Measurements from ENCODE around the gene POU2F1. TPM values are rescaled to one million over a fixed set of nuclear protein-coding genes. Genes with fewer than 3 reads are reported as not detected.
A peak's percentile ranks its signal among the peaks of the same experiment; 100 is the strongest.
"Not testable (repeated sequence)": the region's sequence is repeated elsewhere in the genome, so short reads cannot be mapped to it uniquely, and the experiment has no call there.

The POU2F1 gene
- total and polyA plus RNA-seq, 11 donors = 2.4 to 13.4 (median 8.8) TPM

DNA sequence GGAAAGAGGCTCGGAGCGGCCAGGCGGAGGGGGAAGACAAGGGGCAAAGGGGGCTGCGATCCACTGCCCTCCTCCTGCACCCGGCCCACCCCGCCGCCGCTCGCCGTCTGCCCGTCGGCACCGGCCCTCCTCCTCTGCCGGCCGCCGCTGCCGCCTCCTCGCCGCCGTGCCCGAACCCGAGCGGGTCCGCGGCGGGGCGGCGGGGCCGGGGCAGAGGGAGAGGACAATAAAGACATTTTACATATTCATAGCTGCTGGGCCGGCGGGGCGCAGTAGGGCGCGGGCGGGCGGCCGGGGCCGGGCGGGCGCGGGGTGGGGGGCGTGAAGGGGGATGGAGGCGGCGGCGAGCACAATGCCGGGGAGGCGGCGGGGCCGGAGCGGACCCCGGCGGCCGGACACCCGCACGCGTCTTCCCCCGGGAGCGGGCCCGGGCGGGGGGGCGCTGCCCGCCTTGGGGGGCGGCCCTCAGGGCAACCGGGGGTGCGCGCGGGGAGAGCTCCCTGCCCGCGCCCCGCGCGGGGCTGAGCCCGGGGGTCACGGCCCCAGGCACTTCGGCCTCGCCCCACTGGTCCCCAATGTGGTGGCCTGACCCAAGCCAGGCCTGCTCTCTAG, 546 bp downstream of the POU2F1 start:
- ATAC-seq = peak in 3 of 4 donors; percentile 1 to 18 (median 4)
- 0 to 1% (median 1%) methylated on average over 28 to 76 of the region's 76 CpGs for WGBS, 4 donors
- TF ChIP-seq CTCF (IDR thresholded peaks at IDR 0.05) (no peak), POLR2A (IDR thresholded peaks at IDR 0.05) (no peak)
- H3K9me3 ChIP-seq = peaks cover 0 to 4% (median 0%) of the 10 kb centered on the region in 12 donors
- H3K27ac ChIP-seq = peak overlapping the region; percentile 90 to 97 (median 94)
- H3K27me3 ChIP-seq = no peaks in the 10 kb centered on the region
- intact Hi-C loops (cut with DNase I) = loop anchor here in 4 of 10 donors (2.0 to 10.0 kb wide), 6 partner anchors 54 to 716 kb away; partner anchors contain the start of genes TADA1 (in 2 of the 4), DCAF6 (in 1 of the 4) and MPC2 (in 1 of the 4)
- peak in 2 of 5 donors; percentile 37 to 45 for DNase-seq
- peaks cover 0 to 40% (median 20%) of the 10 kb centered on the region in 12 donors for H3K4me1 ChIP-seq
- H3K4me3 ChIP-seq = peak overlapping the region; percentile 67 to 93 (median 86)
- no peaks in the 10 kb centered on the region for H3K36me3 ChIP-seq

GRCh38 chr1:167221738-167222610, 1.3 kb downstream of the POU2F1 start:
- Histone ChIP-seq H3K9me3 (no peaks in the 10 kb centered on the region), H3K4me1 (peaks cover 0 to 47% (median 22%) of the 10 kb centered on the region in 12 donors), H3K27me3 (no peaks in the 10 kb centered on the region), H3K36me3 (no peaks in the 10 kb centered on the region), H3K27ac (peak overlapping the region; percentile 90 to 97 (median 94)), H3K4me3 (peak overlapping the region; percentile 67 to 93 (median 86))
- TF ChIP-seq POLR2A (IDR thresholded peaks at IDR 0.05) (peak in 1 of 2 donors; percentile 67), CTCF (IDR thresholded peaks at IDR 0.05) (no peak)
- peak; percentile 46 to 79 (median 67) for DNase-seq
- intact Hi-C loops (cut with DNase I) = loop anchor here in 4 of 10 donors (2.0 to 10.0 kb wide), 6 partner anchors 53 to 715 kb away; partner anchors contain the start of genes TADA1 (in 2 of the 4), DCAF6 (in 1 of the 4) and MPC2 (in 1 of the 4)
- peak; percentile 19 to 59 (median 46) for ATAC-seq
- WGBS, 4 donors = 0 to 1% (median 0%) methylated on average over 21 to 54 of the region's 54 CpGs

DNA sequence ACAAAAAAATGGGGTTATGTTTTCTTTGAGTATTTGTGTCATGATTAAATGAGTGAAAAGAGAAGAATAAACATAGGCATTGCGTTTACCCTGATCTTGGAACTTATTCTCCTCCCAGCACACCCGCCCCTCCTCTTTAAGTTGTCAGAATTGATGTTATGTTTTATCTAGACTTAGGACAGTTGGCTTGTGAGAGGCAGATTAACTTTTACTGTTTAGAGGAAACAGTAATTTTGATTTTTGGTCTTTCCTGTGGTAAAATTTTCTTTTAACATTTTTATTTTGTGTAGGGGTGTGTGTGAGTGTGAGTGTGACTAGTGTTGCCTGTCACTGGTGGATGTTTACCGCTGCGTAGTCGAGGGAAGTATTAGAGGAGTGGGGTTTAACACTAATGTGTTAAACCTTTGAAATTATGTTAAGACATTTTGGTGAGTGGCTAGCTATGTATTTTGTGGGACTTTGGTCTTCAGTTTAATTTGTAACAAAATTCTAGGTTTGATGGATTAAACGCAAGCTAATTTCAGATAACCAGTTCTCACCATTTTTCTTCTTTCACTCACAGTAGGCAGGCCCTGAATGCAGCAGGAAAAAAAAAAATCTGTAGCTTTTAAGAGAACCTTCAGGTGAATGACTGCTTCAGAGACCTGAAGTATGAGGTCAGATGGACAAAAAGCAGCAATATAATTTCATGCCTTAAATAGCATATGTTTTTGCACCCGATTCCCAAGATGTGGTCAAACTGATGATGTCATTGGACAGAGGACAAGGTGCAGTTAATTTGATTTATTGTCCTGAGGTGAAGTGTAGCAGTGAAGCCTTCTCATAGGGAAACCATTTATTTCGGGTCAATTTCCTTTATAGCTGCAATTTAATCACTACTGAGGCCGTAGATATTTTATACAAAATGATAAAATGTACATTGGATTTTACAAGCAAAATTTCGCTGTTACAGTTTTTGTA, 2.7 kb downstream of the POU2F1 start:
- intact Hi-C loops (cut with DNase I) = loop anchor here in 4 of 10 donors (5.0 to 10.0 kb wide), 5 partner anchors 51 to 714 kb away; partner anchors contain the start of genes TADA1 (in 2 of the 4), DCAF6 (in 1 of the 4) and MPC2 (in 1 of the 4)
- no peaks in the 10 kb centered on the region for H3K36me3 ChIP-seq
- H3K27me3 ChIP-seq = no peaks in the 10 kb centered on the region
- H3K4me1 ChIP-seq = peaks cover 0 to 54% (median 23%) of the 10 kb centered on the region in 12 donors
- DNase-seq (no peak), ATAC-seq (no peak)
- WGBS, 4 donors = 80 to 86% (median 83%) methylated on average over 10 of the region's 10 CpGs
- peak overlapping the region in 9 of 12 donors; percentile 90 to 97 (median 96) for H3K27ac ChIP-seq
- no peaks in the 10 kb centered on the region for H3K9me3 ChIP-seq
- H3K4me3 ChIP-seq = peak overlapping the region in 2 of 12 donors; percentile 71
- TF ChIP-seq POLR2A (IDR thresholded peaks at IDR 0.05) = no peak
- no peak for TF ChIP-seq CTCF (IDR thresholded peaks at IDR 0.05)

GRCh38 chr1:167224734-167225235, 4.1 kb downstream of the POU2F1 start:
- not testable (repeated sequence) for H3K27ac ChIP-seq, H3K4me3 ChIP-seq, ATAC-seq, H3K9me3 ChIP-seq, H3K36me3 ChIP-seq, H3K27me3 ChIP-seq, DNase-seq
- WGBS, 4 donors = 92 to 93% (median 93%) methylated on average over 15 of the region's 15 CpGs
- intact Hi-C loops (cut with DNase I) = loop anchor here in 4 of 10 donors (5.0 to 10.0 kb wide), 5 partner anchors 50 to 713 kb away; partner anchors contain the start of genes TADA1 (in 2 of the 4), DCAF6 (in 1 of the 4) and MPC2 (in 1 of the 4)
- peaks cover 0 to 54% (median 21%) of the 10 kb centered on the region in 12 donors for H3K4me1 ChIP-seq
